ENCODE measurements around the gene GPR31. TPM values are rescaled to one million over a fixed set of nuclear protein-coding genes. Genes with fewer than 3 reads are reported as not detected.
A peak's percentile ranks its signal among the peaks of the same experiment; 100 is the strongest.

Gene GPR31
- total and polyA plus RNA-seq, 9 of the 15 experiments (the other 6 are each of a cell fraction or from before 2014, with no cell fraction given), result not detected

- Histone ChIP-seq H3K27ac (ENCODE audit: extremely low read depth, low read depth, low read length) (no peak overlapping the region), H2AFZ (ENCODE audit: low read depth, low read length) (no peak overlapping the region), H4K20me1 (replicated peaks; ENCODE audit: control insufficient read depth, insufficient read depth, low read length) (no peaks in the 10 kb centered on the region; the same call in 1 of the 2 replicates), H3K9me1 (ENCODE audit: control insufficient read depth, insufficient read depth, low read length) (no peaks in the 10 kb centered on the region), H3K4me1 (replicated peaks in 1 of 2; ENCODE audit: control insufficient read depth in 2 of 2, insufficient read depth in 2 of 2, low read length in 2 of 2) (no peaks in the 10 kb centered on the region), H3K4me3 (no peak overlapping the region), H3K79me2 (ENCODE audit: control insufficient read depth, insufficient read depth, low read length) (no peaks in the 10 kb centered on the region), H3K9me3 (replicated peaks; ENCODE audit: control insufficient read depth, insufficient read depth, low read depth, low read length) (peaks cover 2% of the 10 kb centered on the region; the same call in 1 of the 2 replicates), H3K9ac (ENCODE audit: insufficient read depth in 1 of 2, low read depth in 2 of 2, low read length in 2 of 2) (no peak overlapping the region), H3K27me3 (ENCODE audit: control insufficient read depth in 2 of 2, insufficient read depth in 2 of 2, low read length in 2 of 2) (peaks cover 18 to 55% of the 10 kb centered on the region in 2 experiments), H3K36me3 (ENCODE audit: control insufficient read depth, insufficient read depth, low read length) (no peaks in the 10 kb centered on the region), H3K4me2 (ENCODE audit: insufficient read depth, low read length) (no peak overlapping the region)
- in situ Hi-C loops (cut with MboI) (no loop called here), intact Hi-C loops (cut with micrococcal nuclease) (no loop called here)
- BruUV-seq (replicated peaks), result no TSS peak
- no peak for ATAC-seq
- FAIRE-seq, result no peak
- CTCF ChIA-PET (ENCODE audit: low intra/inter-chr PET ratio), result no interaction called here
- TF ChIP-seq SPI1 (IDR thresholded peaks at IDR 0.05; ENCODE audit: borderline replicate concordance, low read depth, low read length), result 0 out of 2 replicates have a peak, but pooled peaks have one; percentile 18
- no peak for TF ChIP-seq E4F1 (CRISPR knock-in tag; IDR thresholded peaks at IDR 0.05; ENCODE audit: borderline replicate concordance)
- DNase-seq (ENCODE audit: extremely low read depth in 1 of 4, low spot score in 3 of 4), result no peak
- WGBS (ENCODE audit: insufficient coverage, low coverage, missing lambda C conversion rate), result 3% methylated on average over 24 of the region's 25 CpGs
- POLR2A ChIA-PET, result interaction anchor here (0.5 kb wide), 1 partner anchor 637 kb away, joined by 4 read pairs; no protein-coding TSS in a partner anchor
Measured at GRCh38 chr6:167116109-167116837, 41.5 kb downstream of the GPR31 start.

All from K562 (cell line).